ENCODE measurements around the gene MISFA.

- TF ChIP-seq POLR2A (IDR thresholded peaks at IDR 0.05; ENCODE audit: low read depth, low read length) (no peak), POLR2AphosphoS5 (IDR thresholded peaks at IDR 0.05; ENCODE audit: low read depth, low read length) (no peak), TAF1 (IDR thresholded peaks at IDR 0.05; ENCODE audit: borderline replicate concordance, low read depth, low read length) (no peak)
Observed at GRCh38 chr11:18617688-18618341, 18.2 kb downstream of the MISFA start.

All from GM12892 (cell line).